ENCODE data around the gene SIGLEC9.
"Not testable (repeated sequence)": the region's sequence is repeated elsewhere in the genome, so short reads cannot be mapped to it uniquely, and the experiment has no call there.

Gene SIGLEC9

GRCh38 chr19:51123381-51123800 lies 1.3 kb upstream of the SIGLEC9 start:
- DNase-seq (ENCODE audit: low read depth in 2 of 2) = no peak

GRCh38 chr19:51123802-51124201 lies 904 bp upstream of the SIGLEC9 start:
- DNase-seq (ENCODE audit: low read depth in 2 of 2) = no peak

DNA sequence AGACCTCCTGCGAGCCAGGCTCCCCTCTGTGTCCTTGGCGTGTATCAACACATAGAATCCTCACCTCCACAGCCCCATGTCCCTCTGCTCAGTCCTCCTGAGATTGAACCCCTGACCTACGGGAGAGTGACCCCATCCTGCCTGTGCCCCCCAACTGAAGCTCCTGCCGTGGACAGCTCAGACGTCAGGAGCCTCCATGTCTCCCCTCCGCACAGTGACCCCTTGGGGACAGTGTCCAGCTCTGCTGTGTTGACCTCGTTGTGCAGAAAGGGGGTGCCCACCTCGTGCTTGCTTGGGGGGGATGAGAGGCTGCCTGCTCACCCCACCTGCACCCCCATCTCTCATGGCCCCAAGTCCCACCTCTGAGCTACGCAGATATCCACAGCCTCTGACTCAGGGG lies 490 bp upstream of the SIGLEC9 start:
- no peak for DNase-seq (ENCODE audit: low read depth in 2 of 2)

DNA sequence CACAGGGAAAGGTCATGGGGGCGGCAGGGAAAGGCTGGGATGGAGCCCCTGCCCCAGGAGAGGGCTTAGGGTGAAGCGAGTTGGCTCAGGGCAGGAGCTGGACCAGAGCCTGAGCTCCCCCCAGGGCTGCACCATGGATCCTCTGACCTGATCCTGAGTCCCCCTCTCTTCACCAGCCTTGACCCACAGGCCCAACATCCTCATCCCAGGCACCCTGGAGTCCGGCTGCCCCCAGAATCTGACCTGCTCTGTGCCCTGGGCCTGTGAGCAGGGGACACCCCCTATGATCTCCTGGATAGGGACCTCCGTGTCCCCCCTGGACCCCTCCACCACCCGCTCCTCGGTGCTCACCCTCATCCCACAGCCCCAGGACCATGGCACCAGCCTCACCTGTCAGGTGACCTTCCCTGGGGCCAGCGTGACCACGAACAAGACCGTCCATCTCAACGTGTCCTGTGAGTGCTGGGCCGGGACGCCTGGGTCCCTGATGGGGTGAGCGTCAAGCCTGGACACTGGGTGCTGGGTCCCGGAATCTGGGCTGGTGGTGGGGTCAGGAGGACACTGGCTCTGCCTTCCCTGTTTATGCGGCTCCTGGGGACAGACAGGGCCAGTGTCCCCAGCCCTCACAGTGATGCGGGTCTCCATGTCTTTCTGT lies 842 bp downstream of the SIGLEC9 start:
- no peak for DNase-seq (ENCODE audit: low read depth in 2 of 2)

- no peak for DNase-seq (ENCODE audit: low read depth in 2 of 2)
Measured at GRCh38 chr19:51127032-51127431, 2.3 kb downstream of the SIGLEC9 start.

DNA sequence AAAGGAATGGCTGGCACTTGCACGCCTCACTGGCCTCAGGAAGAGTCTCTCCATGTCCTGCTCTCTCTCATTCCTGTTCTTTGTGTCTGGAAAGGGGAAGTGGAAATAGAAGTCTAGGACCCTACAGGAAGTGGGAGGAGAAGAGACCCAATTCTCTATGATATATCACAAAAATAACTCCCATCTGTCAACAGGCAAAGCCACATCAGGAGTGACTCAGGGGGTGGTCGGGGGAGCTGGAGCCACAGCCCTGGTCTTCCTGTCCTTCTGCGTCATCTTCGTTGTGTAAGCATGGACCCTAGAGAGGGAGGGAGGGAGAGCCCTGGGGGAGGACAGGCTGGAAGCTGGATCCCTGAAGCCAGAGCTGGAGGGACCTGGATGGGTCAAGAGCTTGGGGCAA lies 3.0 kb downstream of the SIGLEC9 start:
- DNase-seq (ENCODE audit: low read depth in 2 of 2) = no peak

GRCh38 chr19:51128227-51128626 lies 3.5 kb downstream of the SIGLEC9 start:
- DNase-seq (ENCODE audit: low read depth in 2 of 2) = no peak

- DNase-seq (ENCODE audit: low read depth in 2 of 2) = no peak
Measured at GRCh38 chr19:51129716-51130115, 5.0 kb downstream of the SIGLEC9 start.

GRCh38 chr19:51131780-51132680 lies 7.3 kb downstream of the SIGLEC9 start:
- no peak for DNase-seq (ENCODE audit: low read depth in 2 of 2)

DNA sequence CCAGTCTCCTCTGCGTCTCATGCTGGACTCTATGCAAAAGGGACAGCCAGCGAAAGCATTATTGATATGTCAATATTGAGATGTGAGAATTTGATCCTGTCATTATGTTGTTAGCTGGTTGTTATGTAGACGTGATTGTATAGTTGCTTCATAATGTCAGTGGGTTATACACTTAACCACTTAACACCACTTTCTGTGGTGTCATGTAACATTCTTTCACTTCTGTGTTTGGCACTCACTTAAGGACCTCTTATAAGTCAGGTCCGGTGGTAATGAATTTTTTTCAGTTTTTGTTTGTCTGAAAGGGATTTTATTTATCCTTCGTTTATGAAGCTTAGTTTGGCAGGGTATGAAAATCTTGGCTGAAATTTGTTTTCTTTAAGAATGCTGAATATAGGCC lies 10.3 kb downstream of the SIGLEC9 start:
- no peak for DNase-seq (ENCODE audit: low read depth in 2 of 2)

- no peak for DNase-seq (ENCODE audit: low read depth in 2 of 2)
Measured at GRCh38 chr19:51135986-51136762, 11.5 kb downstream of the SIGLEC9 start.

GRCh38 chr19:51136851-51137551 lies 12.3 kb downstream of the SIGLEC9 start:
- no peak for DNase-seq (ENCODE audit: low read depth in 2 of 2)

- no peak for DNase-seq (ENCODE audit: low read depth in 2 of 2)
Measured at GRCh38 chr19:51137792-51138425, 13.2 kb downstream of the SIGLEC9 start.

- DNase-seq (ENCODE audit: low read depth in 2 of 2) = no peak
Measured at GRCh38 chr19:51138549-51138979, 13.9 kb downstream of the SIGLEC9 start.

GRCh38 chr19:51139299-51140014 lies 14.8 kb downstream of the SIGLEC9 start:
- DNase-seq (ENCODE audit: low read depth in 2 of 2) = no peak

DNA sequence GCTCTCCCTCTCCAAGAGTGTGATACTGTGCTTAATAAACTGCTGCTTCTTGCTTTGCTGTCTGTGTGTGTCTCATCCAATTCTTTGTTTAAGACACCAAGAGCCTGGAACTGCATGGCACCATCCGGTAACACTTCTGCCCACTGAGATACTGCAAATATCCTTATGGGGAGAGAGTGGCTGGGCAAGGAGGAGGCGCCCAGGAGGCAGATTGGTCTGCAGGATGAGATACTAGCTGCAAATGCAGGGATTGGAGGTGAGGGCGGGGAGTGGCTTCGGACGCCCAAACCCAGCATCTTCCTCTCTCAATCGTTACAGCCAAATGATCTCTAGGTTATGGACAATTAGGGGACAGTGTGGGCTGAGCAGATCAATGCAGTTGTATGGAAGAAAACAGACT lies 15.7 kb downstream of the SIGLEC9 start:
- no peak for DNase-seq (ENCODE audit: low read depth in 2 of 2)

- no peak for DNase-seq (ENCODE audit: low read depth in 2 of 2)
Measured at GRCh38 chr19:51141181-51141580, 16.5 kb downstream of the SIGLEC9 start.

- DNase-seq (ENCODE audit: low read depth in 2 of 2) = no peak
Measured at GRCh38 chr19:51142119-51142518, 17.4 kb downstream of the SIGLEC9 start, which contains the start of gene SIGLEC7. SIGLEC7 (plus strand) TSS chr19:51142301; CDS start chr19:51142370, 69 bp downstream.

- DNase-seq (ENCODE audit: low read depth in 2 of 2) = not testable (repeated sequence)
Measured at GRCh38 chr19:51142809-51143475, 18.2 kb downstream of the SIGLEC9 start.

GRCh38 chr19:51143486-51143885 lies 18.8 kb downstream of the SIGLEC9 start:
- DNase-seq (ENCODE audit: low read depth in 2 of 2) = no peak

Measured in stimulated activated CD4-positive, alpha-beta T cell treated with anti-CD3 and anti-CD28 coated beads, Interleukin-12 subunit alpha, Interleukin-12 subunit beta, amount 100 ng/mL, for 24 hours (primary cell).